HepG2 (cell line): ENCODE measurements around the gene ZDHHC7. TPM values are rescaled to one million over a fixed set of nuclear protein-coding genes. Genes with fewer than 3 reads are reported as not detected.

Experiments
- ELF3 ChIP-seq: IDR thresholded peaks from 2 replicates; pipeline ENCODE4 v1.6.1; 2016; ENCODE audit warnings: missing genetic modification reagents, missing compliant biosample characterization
- FOSL1 ChIP-seq: sonication (generic); formaldehyde crosslinking; IDR thresholded peaks from 2 replicates; pipeline ENCODE4 v1.9.0; 2021; ENCODE audit warnings: missing genetic modification reagents, borderline replicate concordance
- PCBP1 ChIP-seq: fragments of 200-400 bp; formaldehyde crosslinking; IDR thresholded peaks from 2 replicates; pipeline ENCODE4 v1.6.1; 2017; ENCODE audit warnings: mild to moderate bottlenecking, low read depth, low read length, borderline replicate concordance
- PHB2 ChIP-seq: fragments of 450-650 bp; IDR thresholded peaks from 2 replicates; pipeline ENCODE4 v1.6.1; 2018; ENCODE audit not compliant: partially characterized antibody
- ZNF629 ChIP-seq: sonication (generic); formaldehyde crosslinking; conservative IDR thresholded peaks from 2 replicates; pipeline ENCODE4 v1.5.0; 2020; ENCODE audit warnings: missing genetic modification reagents
- ZNF777 ChIP-seq: sonication (generic); formaldehyde crosslinking; IDR thresholded peaks from 2 replicates; pipeline ENCODE4 v1.4.0; 2020; ENCODE audit warnings: missing genetic modification reagents
- polyA plus RNA-seq, 8 experiments: library from polyadenylated mRNA; depleted of rRNA in 3 of 8; stranded (reverse) in 7 of 8; unstranded in 1 of 8; fragments of >200 nt; fragmentation: Illumina TruSeq in 4 of 8; extraction: Trizol in 4 of 8; gene quantifications; 2 replicates each; pipeline versions ENCODE4 v1.2.1 to v1.2.3, GENCODE V29; 2011 to 2016; ENCODE audit warnings: low read depth in 4 of 8, missing spikeins in 1 of 8, mixed read lengths in 1 of 8; ENCODE audit not compliant: insufficient read depth in 1 of 8
- total RNA-seq, 5 experiments: library from RNA; depleted of rRNA; stranded (reverse); fragments of >200 nt; fragmentation: Illumina TruSeq; extraction: Trizol; gene quantifications; 2 replicates each; pipeline ENCODE4 v1.2.3, GENCODE V29; 2016; ENCODE audit warnings: low read depth in 1 of 5
- TF ChIP-seq, protein P1 (sequence below), 2 experiments: IDR thresholded peaks; 2 replicates each; pipeline ENCODE4 v1.6.1; 2011 to 2012; ENCODE audit warnings: low read length in 2 of 2, borderline replicate concordance in 1 of 2, low read depth in 1 of 2, mild to moderate bottlenecking in 1 of 2, moderate library complexity in 1 of 2
- TF ChIP-seq, protein P2 (sequence below): sonication (generic); formaldehyde crosslinking; conservative IDR thresholded peaks from 2 replicates; pipeline ENCODE4 v1.4.0; 2020; ENCODE audit warnings: mild to moderate bottlenecking, missing genetic modification reagents, moderate library complexity
- TF ChIP-seq, protein P3 (sequence below): sonication (generic); formaldehyde crosslinking; IDR thresholded peaks from 2 replicates; pipeline ENCODE4 v1.4.0; 2020; ENCODE audit warnings: mild to moderate bottlenecking, missing genetic modification reagents, borderline replicate concordance
- TF ChIP-seq, protein P4 (sequence below): sonication (generic); formaldehyde crosslinking; IDR thresholded peaks from 2 replicates; pipeline ENCODE4 v1.8.1; 2023; ENCODE audit warnings: mild to moderate bottlenecking, missing genetic modification reagents
- TF ChIP-seq, protein P5 (sequence below): IDR thresholded peaks from 2 replicates; pipeline ENCODE4 v1.6.1; 2016; ENCODE audit warnings: missing genetic modification reagents, missing compliant biosample characterization
- TF ChIP-seq, protein P6 (sequence below): sonication (generic); formaldehyde crosslinking; IDR thresholded peaks from 2 replicates; pipeline ENCODE4 v1.4.0; 2020; ENCODE audit warnings: mild to moderate bottlenecking, missing genetic modification reagents, borderline replicate concordance

Gene ZDHHC7
- total and polyA plus RNA-seq, 2 of the 13 experiments (the other 11 are each of a cell fraction or from before 2014, with no cell fraction given): 46.8 to 67.6 TPM

DNA sequence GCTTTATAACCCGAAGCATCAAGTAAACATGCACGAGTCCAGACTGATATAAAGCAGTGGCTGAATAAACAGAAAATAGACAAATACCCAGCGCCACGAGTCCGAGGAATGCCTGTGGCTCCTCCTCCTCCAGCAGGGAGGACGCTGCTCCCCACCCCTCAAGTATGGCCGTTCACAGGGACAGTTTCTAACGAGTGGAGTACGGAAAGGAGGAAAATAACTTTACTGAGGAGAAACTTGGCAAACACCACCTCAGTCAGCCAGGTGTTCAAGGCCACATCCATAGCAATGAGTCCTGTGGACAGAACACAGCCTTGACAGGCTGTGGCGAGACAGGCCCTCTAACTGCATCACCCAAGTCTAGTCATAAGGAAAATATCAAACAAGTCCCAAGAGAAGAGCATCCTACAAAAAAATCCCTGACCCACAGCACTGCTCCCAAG lies 9.2 kb downstream of the ZDHHC7 start (continued):
- TF ChIP-seq ZNF629 (CRISPR knock-in tag) (no peak), FOSL1 (CRISPR knock-in tag) (no peak), PHB2 (no peak), ZNF777 (no peak), PCBP1 (no peak), ELF3 (CRISPR knock-in tag) (0 out of 2 replicates have a peak, but pooled peaks have one; percentile 46)
- TF ChIP-seq, protein P1, sequence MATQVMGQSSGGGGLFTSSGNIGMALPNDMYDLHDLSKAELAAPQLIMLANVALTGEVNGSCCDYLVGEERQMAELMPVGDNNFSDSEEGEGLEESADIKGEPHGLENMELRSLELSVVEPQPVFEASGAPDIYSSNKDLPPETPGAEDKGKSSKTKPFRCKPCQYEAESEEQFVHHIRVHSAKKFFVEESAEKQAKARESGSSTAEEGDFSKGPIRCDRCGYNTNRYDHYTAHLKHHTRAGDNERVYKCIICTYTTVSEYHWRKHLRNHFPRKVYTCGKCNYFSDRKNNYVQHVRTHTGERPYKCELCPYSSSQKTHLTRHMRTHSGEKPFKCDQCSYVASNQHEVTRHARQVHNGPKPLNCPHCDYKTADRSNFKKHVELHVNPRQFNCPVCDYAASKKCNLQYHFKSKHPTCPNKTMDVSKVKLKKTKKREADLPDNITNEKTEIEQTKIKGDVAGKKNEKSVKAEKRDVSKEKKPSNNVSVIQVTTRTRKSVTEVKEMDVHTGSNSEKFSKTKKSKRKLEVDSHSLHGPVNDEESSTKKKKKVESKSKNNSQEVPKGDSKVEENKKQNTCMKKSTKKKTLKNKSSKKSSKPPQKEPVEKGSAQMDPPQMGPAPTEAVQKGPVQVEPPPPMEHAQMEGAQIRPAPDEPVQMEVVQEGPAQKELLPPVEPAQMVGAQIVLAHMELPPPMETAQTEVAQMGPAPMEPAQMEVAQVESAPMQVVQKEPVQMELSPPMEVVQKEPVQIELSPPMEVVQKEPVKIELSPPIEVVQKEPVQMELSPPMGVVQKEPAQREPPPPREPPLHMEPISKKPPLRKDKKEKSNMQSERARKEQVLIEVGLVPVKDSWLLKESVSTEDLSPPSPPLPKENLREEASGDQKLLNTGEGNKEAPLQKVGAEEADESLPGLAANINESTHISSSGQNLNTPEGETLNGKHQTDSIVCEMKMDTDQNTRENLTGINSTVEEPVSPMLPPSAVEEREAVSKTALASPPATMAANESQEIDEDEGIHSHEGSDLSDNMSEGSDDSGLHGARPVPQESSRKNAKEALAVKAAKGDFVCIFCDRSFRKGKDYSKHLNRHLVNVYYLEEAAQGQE (IDR thresholded peaks at IDR 0.05; ENCODE audit: borderline replicate concordance in 1 of 2, low read depth in 1 of 2, low read length in 2 of 2): no peak
- TF ChIP-seq, protein P2, sequence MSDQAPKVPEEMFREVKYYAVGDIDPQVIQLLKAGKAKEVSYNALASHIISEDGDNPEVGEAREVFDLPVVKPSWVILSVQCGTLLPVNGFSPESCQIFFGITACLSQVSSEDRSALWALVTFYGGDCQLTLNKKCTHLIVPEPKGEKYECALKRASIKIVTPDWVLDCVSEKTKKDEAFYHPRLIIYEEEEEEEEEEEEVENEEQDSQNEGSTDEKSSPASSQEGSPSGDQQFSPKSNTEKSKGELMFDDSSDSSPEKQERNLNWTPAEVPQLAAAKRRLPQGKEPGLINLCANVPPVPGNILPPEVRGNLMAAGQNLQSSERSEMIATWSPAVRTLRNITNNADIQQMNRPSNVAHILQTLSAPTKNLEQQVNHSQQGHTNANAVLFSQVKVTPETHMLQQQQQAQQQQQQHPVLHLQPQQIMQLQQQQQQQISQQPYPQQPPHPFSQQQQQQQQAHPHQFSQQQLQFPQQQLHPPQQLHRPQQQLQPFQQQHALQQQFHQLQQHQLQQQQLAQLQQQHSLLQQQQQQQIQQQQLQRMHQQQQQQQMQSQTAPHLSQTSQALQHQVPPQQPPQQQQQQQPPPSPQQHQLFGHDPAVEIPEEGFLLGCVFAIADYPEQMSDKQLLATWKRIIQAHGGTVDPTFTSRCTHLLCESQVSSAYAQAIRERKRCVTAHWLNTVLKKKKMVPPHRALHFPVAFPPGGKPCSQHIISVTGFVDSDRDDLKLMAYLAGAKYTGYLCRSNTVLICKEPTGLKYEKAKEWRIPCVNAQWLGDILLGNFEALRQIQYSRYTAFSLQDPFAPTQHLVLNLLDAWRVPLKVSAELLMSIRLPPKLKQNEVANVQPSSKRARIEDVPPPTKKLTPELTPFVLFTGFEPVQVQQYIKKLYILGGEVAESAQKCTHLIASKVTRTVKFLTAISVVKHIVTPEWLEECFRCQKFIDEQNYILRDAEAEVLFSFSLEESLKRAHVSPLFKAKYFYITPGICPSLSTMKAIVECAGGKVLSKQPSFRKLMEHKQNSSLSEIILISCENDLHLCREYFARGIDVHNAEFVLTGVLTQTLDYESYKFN (CRISPR knock-in tag): peak; percentile 48; the same call in 1 of the 2 replicates
- TF ChIP-seq, protein P3, sequence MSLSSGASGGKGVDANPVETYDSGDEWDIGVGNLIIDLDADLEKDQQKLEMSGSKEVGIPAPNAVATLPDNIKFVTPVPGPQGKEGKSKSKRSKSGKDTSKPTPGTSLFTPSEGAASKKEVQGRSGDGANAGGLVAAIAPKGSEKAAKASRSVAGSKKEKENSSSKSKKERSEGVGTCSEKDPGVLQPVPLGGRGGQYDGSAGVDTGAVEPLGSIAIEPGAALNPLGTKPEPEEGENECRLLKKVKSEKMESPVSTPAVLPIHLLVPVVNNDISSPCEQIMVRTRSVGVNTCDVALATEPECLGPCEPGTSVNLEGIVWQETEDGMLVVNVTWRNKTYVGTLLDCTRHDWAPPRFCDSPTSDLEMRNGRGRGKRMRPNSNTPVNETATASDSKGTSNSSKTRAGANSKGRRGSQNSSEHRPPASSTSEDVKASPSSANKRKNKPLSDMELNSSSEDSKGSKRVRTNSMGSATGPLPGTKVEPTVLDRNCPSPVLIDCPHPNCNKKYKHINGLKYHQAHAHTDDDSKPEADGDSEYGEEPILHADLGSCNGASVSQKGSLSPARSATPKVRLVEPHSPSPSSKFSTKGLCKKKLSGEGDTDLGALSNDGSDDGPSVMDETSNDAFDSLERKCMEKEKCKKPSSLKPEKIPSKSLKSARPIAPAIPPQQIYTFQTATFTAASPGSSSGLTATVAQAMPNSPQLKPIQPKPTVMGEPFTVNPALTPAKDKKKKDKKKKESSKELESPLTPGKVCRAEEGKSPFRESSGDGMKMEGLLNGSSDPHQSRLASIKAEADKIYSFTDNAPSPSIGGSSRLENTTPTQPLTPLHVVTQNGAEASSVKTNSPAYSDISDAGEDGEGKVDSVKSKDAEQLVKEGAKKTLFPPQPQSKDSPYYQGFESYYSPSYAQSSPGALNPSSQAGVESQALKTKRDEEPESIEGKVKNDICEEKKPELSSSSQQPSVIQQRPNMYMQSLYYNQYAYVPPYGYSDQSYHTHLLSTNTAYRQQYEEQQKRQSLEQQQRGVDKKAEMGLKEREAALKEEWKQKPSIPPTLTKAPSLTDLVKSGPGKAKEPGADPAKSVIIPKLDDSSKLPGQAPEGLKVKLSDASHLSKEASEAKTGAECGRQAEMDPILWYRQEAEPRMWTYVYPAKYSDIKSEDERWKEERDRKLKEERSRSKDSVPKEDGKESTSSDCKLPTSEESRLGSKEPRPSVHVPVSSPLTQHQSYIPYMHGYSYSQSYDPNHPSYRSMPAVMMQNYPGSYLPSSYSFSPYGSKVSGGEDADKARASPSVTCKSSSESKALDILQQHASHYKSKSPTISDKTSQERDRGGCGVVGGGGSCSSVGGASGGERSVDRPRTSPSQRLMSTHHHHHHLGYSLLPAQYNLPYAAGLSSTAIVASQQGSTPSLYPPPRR: peak; percentile 32; the same call in 1 of the 2 replicates
- TF ChIP-seq, protein P4, sequence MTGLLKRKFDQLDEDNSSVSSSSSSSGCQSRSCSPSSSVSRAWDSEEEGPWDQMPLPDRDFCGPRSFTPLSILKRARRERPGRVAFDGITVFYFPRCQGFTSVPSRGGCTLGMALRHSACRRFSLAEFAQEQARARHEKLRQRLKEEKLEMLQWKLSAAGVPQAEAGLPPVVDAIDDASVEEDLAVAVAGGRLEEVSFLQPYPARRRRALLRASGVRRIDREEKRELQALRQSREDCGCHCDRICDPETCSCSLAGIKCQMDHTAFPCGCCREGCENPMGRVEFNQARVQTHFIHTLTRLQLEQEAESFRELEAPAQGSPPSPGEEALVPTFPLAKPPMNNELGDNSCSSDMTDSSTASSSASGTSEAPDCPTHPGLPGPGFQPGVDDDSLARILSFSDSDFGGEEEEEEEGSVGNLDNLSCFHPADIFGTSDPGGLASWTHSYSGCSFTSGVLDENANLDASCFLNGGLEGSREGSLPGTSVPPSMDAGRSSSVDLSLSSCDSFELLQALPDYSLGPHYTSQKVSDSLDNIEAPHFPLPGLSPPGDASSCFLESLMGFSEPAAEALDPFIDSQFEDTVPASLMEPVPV (CRISPR knock-in tag): no peak
- TF ChIP-seq, protein P5, sequence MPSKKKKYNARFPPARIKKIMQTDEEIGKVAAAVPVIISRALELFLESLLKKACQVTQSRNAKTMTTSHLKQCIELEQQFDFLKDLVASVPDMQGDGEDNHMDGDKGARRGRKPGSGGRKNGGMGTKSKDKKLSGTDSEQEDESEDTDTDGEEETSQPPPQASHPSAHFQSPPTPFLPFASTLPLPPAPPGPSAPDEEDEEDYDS (CRISPR knock-in tag): peak; percentile 60; the same call in 1 of the 2 replicates
- TF ChIP-seq, protein P6, sequence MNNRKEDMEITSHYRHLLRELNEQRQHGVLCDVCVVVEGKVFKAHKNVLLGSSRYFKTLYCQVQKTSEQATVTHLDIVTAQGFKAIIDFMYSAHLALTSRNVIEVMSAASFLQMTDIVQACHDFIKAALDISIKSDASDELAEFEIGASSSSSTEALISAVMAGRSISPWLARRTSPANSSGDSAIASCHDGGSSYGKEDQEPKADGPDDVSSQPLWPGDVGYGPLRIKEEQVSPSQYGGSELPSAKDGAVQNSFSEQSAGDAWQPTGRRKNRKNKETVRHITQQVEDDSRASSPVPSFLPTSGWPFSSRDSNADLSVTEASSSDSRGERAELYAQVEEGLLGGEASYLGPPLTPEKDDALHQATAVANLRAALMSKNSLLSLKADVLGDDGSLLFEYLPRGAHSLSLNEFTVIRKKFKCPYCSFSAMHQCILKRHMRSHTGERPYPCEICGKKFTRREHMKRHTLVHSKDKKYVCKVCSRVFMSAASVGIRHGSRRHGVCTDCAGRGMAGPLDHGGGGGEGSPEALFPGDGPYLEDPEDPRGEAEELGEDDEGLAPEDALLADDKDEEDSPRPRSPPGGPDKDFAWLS: no peak
